Osteoblast (primary cell): Measurements from ENCODE around the gene COL10A1. TPM values are rescaled to one million over a fixed set of nuclear protein-coding genes. Genes with fewer than 3 reads are reported as not detected.
"Not testable (repeated sequence)": the region's sequence is repeated elsewhere in the genome, so short reads cannot be mapped to it uniquely, and the experiment has no call there.

Experiments
- DNase-seq: peaks from one replicate; pipeline ENCODE4 v3.0.0; 2011; ENCODE audit warnings: low spot score, mixed read lengths; ENCODE audit not compliant: insufficient read length; ENCODE audit errors: missing footprints
- H2AFZ ChIP-seq: 2 replicates; pipeline ENCODE4 v1.6.0; 2011; ENCODE audit warnings: mild to moderate bottlenecking, low read length
- H3K27ac ChIP-seq: 2 replicates; pipeline ENCODE4 v1.5.1; 2011; ENCODE audit warnings: mild to moderate bottlenecking, low read depth, low read length, moderate library complexity
- H3K27me3 ChIP-seq: 2 replicates; pipeline ENCODE4 v1.6.0; 2012; ENCODE audit warnings: mild to moderate bottlenecking, control low read depth, inconsistent platforms, low read length, moderate library complexity; ENCODE audit not compliant: insufficient read depth
- H3K36me3 ChIP-seq: 2 replicates; pipeline ENCODE4 v1.5.1; 2011; ENCODE audit warnings: mild to moderate bottlenecking, low read length, control low read depth, moderate library complexity; ENCODE audit not compliant: insufficient read depth
- H3K4me1 ChIP-seq: 2 replicates; pipeline ENCODE4 v1.5.1; 2011; ENCODE audit warnings: mild to moderate bottlenecking, low read length, control low read depth, moderate library complexity; ENCODE audit not compliant: insufficient read depth
- H3K4me2 ChIP-seq: 2 replicates; pipeline ENCODE4 v1.6.0; 2011; ENCODE audit warnings: mild to moderate bottlenecking, low read length; ENCODE audit not compliant: insufficient read depth
- H3K4me3 ChIP-seq: fragments of 200-600 bp; sonication (generic); 3 replicates; pipeline ENCODE4 v1.5.1; 2012; ENCODE audit warnings: mild to moderate bottlenecking, low read length, inconsistent platforms; ENCODE audit not compliant: insufficient read depth
- H3K79me2 ChIP-seq: 2 replicates; pipeline ENCODE4 v1.6.0; 2012; ENCODE audit warnings: mild to moderate bottlenecking, low read length, control low read depth, inconsistent platforms; ENCODE audit not compliant: insufficient read depth
- H3K9me3 ChIP-seq: 2 replicates; pipeline ENCODE4 v1.5.1; 2011; ENCODE audit warnings: low read depth, low read length, control low read depth
- H4K20me1 ChIP-seq: 2 replicates; pipeline ENCODE4 v1.6.0; 2012; ENCODE audit warnings: mild to moderate bottlenecking, low read length, control low read depth; ENCODE audit not compliant: insufficient read depth
- CTCF ChIP-seq: IDR thresholded peaks from 2 replicates; pipeline ENCODE4 v1.5.1; 2011; ENCODE audit warnings: mild to moderate bottlenecking, low read depth, low read length, moderate library complexity; ENCODE audit errors: extremely low read depth
- total RNA-seq: library from RNA; depleted of rRNA; stranded (reverse); fragments of >200 nt; gene quantifications from 2 replicates; pipeline ENCODE4 v1.2.3, GENCODE V29; 2012

Gene COL10A1
- total RNA-seq, 1 donor: 36.2 TPM

GRCh38 chr6:116101302-116101718, 24.6 kb downstream of the COL10A1 start:
- H3K27me3 ChIP-seq: no peaks in the 10 kb centered on the region
- H3K27ac ChIP-seq: peak overlapping the region; percentile 39
- peaks cover 12% of the 10 kb centered on the region for H3K79me2 ChIP-seq
- peaks cover 9% of the 10 kb centered on the region for H3K4me1 ChIP-seq
- no peaks in the 10 kb centered on the region for H3K36me3 ChIP-seq
- H4K20me1 ChIP-seq: no peaks in the 10 kb centered on the region
- peak; percentile 75 for DNase-seq
- H2AFZ ChIP-seq: peak overlapping the region; percentile 98
- peak overlapping the region; percentile 87 for H3K4me3 ChIP-seq
- H3K9me3 ChIP-seq: no peaks in the 10 kb centered on the region
- TF ChIP-seq CTCF: no peak
- peak overlapping the region; percentile 97 for H3K4me2 ChIP-seq

- peak within 1 kb of the TSS; percentile 97 for H3K4me2 ChIP-seq
- peak; percentile 15 for TF ChIP-seq CTCF
- DNase-seq: peak; percentile 94
- no peaks in the 10 kb centered on the region for H3K9me3 ChIP-seq
- H3K36me3 ChIP-seq: no peaks in the 10 kb centered on the region
- no peaks in the 10 kb centered on the region for H4K20me1 ChIP-seq
- peak within 1 kb of the TSS; percentile 87 for H3K4me3 ChIP-seq
- peak within 1 kb of the TSS; percentile 98 for H2AFZ ChIP-seq
- H3K79me2 ChIP-seq: peaks cover 12% of the 10 kb centered on the region
- H3K4me1 ChIP-seq: peaks cover 4% of the 10 kb centered on the region
- H3K27me3 ChIP-seq: no peaks in the 10 kb centered on the region
- peak within 1 kb of the TSS; percentile 39 for H3K27ac ChIP-seq
These were observed 25.3 kb downstream of the COL10A1 start, which contains the start of gene NT5DC1 for GRCh38 chr6:116100419-116101301. NT5DC1 (plus strand) TSS chr6:116100853; CDS start chr6:116100931, 78 bp downstream.

- H3K4me2 ChIP-seq: no peak overlapping the region
- H3K27me3 ChIP-seq: no peaks in the 10 kb centered on the region
- H3K36me3 ChIP-seq: no peaks in the 10 kb centered on the region
- no peak for DNase-seq
- H3K9me3 ChIP-seq: no peaks in the 10 kb centered on the region
- TF ChIP-seq CTCF: no peak
- no peaks in the 10 kb centered on the region for H4K20me1 ChIP-seq
- no peak overlapping the region for H2AFZ ChIP-seq
- H3K4me1 ChIP-seq: no peaks in the 10 kb centered on the region
- H3K4me3 ChIP-seq: no peak overlapping the region
- peaks cover 7% of the 10 kb centered on the region for H3K79me2 ChIP-seq
- no peak overlapping the region for H3K27ac ChIP-seq
These were observed 26.9 kb downstream of the COL10A1 start for GRCh38 chr6:116099036-116099435.

GRCh38 chr6:116096979-116097816, 28.7 kb downstream of the COL10A1 start:
- Histone ChIP-seq H3K4me2 (no peak overlapping the region), H3K27me3 (no peaks in the 10 kb centered on the region), H3K9me3 (no peaks in the 10 kb centered on the region), H3K79me2 (peaks cover 3% of the 10 kb centered on the region), H3K36me3 (no peaks in the 10 kb centered on the region), H2AFZ (no peak overlapping the region), H3K4me1 (no peaks in the 10 kb centered on the region), H3K4me3 (no peak overlapping the region), H3K27ac (no peak overlapping the region), H4K20me1 (no peaks in the 10 kb centered on the region)
- DNase-seq: no peak
- peak; percentile 59 for TF ChIP-seq CTCF

GRCh38 chr6:116096048-116096759, 29.7 kb downstream of the COL10A1 start:
- not testable (repeated sequence) for H3K79me2 ChIP-seq, H2AFZ ChIP-seq, H3K27me3 ChIP-seq, H3K4me1 ChIP-seq, DNase-seq, H4K20me1 ChIP-seq, H3K36me3 ChIP-seq, H3K4me2 ChIP-seq, H3K27ac ChIP-seq, H3K4me3 ChIP-seq, H3K9me3 ChIP-seq
